ENCODE data around the gene MST1. TPM values are rescaled to one million over a fixed set of nuclear protein-coding genes. Genes with fewer than 3 reads are reported as not detected.
"Not testable (repeated sequence)": the region's sequence is repeated elsewhere in the genome, so short reads cannot be mapped to it uniquely, and the experiment has no call there.

MST1 gene
- total RNA-seq, 1 donor = 2.9 TPM

- peak; percentile 23 for DNase-seq (ENCODE audit: low read depth)
- peak overlapping the region; percentile 13 for H3K4me3 ChIP-seq (ENCODE audit: low read depth, low read length)
Measured at GRCh38 chr3:49686769-49687423, 2.4 kb downstream of the MST1 start.

GRCh38 chr3:49686346-49686745 lies 2.9 kb downstream of the MST1 start:
- not testable (repeated sequence) for H3K4me3 ChIP-seq (ENCODE audit: low read depth, low read length); DNase-seq (ENCODE audit: low read depth)

- not testable (repeated sequence) for H3K4me3 ChIP-seq (ENCODE audit: low read depth, low read length); DNase-seq (ENCODE audit: low read depth)
Measured at GRCh38 chr3:49685846-49686245, 3.4 kb downstream of the MST1 start.

GRCh38 chr3:49685103-49685502 lies 4.2 kb downstream of the MST1 start:
- H3K4me3 ChIP-seq (ENCODE audit: low read depth, low read length); DNase-seq (ENCODE audit: low read depth): not testable (repeated sequence)

- not testable (repeated sequence) for H3K4me3 ChIP-seq (ENCODE audit: low read depth, low read length); DNase-seq (ENCODE audit: low read depth)
Measured at GRCh38 chr3:49684453-49684852, 4.8 kb downstream of the MST1 start.

GRCh38 chr3:49683162-49683561 lies 6.1 kb downstream of the MST1 start:
- H3K4me3 ChIP-seq (ENCODE audit: low read depth, low read length) = no peak overlapping the region
- no peak for DNase-seq (ENCODE audit: low read depth)
- no peak for TF ChIP-seq CTCF (IDR thresholded peaks at IDR 0.05; ENCODE audit: insufficient read depth, low read length)

- DNase-seq (ENCODE audit: low read depth) = no peak
- no peak for TF ChIP-seq CTCF (IDR thresholded peaks at IDR 0.05; ENCODE audit: insufficient read depth, low read length)
- H3K4me3 ChIP-seq (ENCODE audit: low read depth, low read length) = no peak overlapping the region
Measured at GRCh38 chr3:49681543-49681942, 7.7 kb downstream of the MST1 start.

- H3K4me3 ChIP-seq (ENCODE audit: low read depth, low read length) = no peak overlapping the region
- no peak for TF ChIP-seq CTCF (IDR thresholded peaks at IDR 0.05; ENCODE audit: insufficient read depth, low read length)
- DNase-seq (ENCODE audit: low read depth) = no peak
Measured at GRCh38 chr3:49681232-49681522, 8.1 kb downstream of the MST1 start.

- no peak overlapping the region for H3K4me3 ChIP-seq (ENCODE audit: low read depth, low read length)
- no peak for DNase-seq (ENCODE audit: low read depth)
- TF ChIP-seq CTCF (IDR thresholded peaks at IDR 0.05; ENCODE audit: insufficient read depth, low read length) = no peak
Measured at GRCh38 chr3:49680493-49681231, 8.6 kb downstream of the MST1 start.
